K562 (cell line): ENCODE data around the gene PGLYRP4. TPM values are rescaled to one million over a fixed set of nuclear protein-coding genes. Genes with fewer than 3 reads are reported as not detected.
A peak's percentile ranks its signal among the peaks of the same experiment; 100 is the strongest.

ENCODE experiments used
- FOXJ3 ChIP-seq: sonication (generic); formaldehyde crosslinking; IDR thresholded peaks from 2 replicates; pipeline ENCODE4 v1.4.0; 2020; ENCODE audit warnings: mild to moderate bottlenecking, missing genetic modification reagents
- NRF1 ChIP-seq, 2 experiments: fragments of 450-650 bp; IDR thresholded peaks in 1 of 2; conservative IDR thresholded peaks in 1 of 2; 2 replicates each; pipeline ENCODE4 v1.6.1; 2014; ENCODE audit warnings: mild to moderate bottlenecking in 2 of 2
- PHB2 ChIP-seq: fragments of 450-650 bp; IDR thresholded peaks from 2 replicates; pipeline ENCODE4 v1.6.1; 2017; ENCODE audit warnings: low read depth
- ZNF668 ChIP-seq: fragments of 250-450 bp; sonication (Bioruptor Pico); IDR thresholded peaks from 2 replicates; pipeline ENCODE4 v1.8.0; 2022; ENCODE audit warnings: mild to moderate bottlenecking, inconsistent platforms
- polyA plus RNA-seq, 8 experiments: library from polyadenylated mRNA; depleted of rRNA in 4 of 8; stranded (reverse) in 5 of 8; unstranded in 3 of 8; fragments of >200 nt; fragmentation: Nextera tagmentation in 2 of 8; fragmentation: Illumina TruSeq in 1 of 8; extraction: Ambion mirVana in 2 of 8; extraction: Trizol in 1 of 8; gene quantifications; 2 replicates each; pipeline versions ENCODE4 v1.2.1 to v1.2.3, GENCODE V29; 2011 to 2014; ENCODE audit warnings: inconsistent platforms in 1 of 8, missing spikeins in 1 of 8
- total RNA-seq, 7 experiments: library from RNA; depleted of rRNA in 6 of 7; stranded (reverse); fragments of >200 nt in 6 of 7; fragmentation: Illumina TruSeq in 2 of 7; extraction: Trizol in 2 of 7; gene quantifications; 2 replicates each; pipeline versions ENCODE4 v1.2.1 to v1.2.3, GENCODE V29; 2011 to 2021; ENCODE audit warnings: low replicate concordance in 1 of 7
- TF ChIP-seq, protein P1 (sequence below): fragments of 200-600 bp; sonication (generic); IDR thresholded peaks from one replicate; pipeline ENCODE4 v1.6.1; 2012; ENCODE audit warnings: mild to moderate bottlenecking, low read depth, low read length, inconsistent platforms

Gene PGLYRP4
- total and polyA plus RNA-seq, 9 of the 15 experiments (the other 6 are each of a cell fraction or from before 2014, with no cell fraction given): 0.06 to 0.13 (median 0.11) TPM; not detected in 6

DNA sequence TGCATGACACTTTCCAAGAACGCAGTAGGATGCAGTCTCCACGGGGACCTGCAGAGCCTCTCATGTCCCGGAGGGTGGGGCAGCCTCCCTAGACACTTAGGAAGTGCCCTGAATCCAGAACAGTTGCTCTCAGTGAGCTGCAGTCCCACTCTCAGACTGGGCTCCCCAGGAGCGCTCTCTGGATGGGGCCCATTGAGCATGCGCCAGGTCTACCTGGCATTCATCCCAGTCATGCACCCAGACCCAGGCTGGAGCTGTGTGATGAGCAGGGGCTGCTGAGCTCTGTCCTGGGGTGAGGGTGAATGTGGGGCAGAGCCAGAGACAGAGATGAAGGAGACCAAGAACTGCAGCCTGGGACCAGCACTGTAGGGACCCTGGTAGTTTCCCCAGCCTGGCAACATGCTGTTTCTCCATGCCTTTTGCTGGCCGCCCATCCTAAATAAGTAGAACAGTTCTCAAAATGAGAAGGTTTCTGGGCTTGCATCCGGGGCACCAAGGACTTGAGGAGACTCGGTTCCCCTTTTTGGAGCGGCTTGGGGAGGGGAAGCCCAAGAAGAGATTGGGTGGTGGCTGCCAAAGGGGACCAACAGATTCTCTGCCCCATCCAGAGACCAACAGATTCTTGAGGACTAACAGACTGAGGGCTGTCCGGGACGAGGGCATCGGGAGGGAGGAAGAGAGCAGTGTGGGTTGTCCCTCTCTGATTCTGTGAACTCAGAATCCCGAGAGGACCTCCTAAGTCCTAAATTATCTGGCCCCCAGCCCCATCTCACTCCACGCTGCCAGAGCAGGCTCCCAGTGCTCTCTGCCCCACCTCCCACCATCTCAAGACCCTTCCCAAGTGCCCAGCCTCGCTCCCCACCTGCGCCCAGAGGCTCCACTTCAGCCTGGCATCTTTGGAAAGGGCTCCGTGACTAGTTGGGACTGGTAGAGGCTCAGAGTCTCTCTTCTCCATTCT is 1.0 kb upstream of the PGLYRP4 start (continued):
- TF ChIP-seq, protein P1, sequence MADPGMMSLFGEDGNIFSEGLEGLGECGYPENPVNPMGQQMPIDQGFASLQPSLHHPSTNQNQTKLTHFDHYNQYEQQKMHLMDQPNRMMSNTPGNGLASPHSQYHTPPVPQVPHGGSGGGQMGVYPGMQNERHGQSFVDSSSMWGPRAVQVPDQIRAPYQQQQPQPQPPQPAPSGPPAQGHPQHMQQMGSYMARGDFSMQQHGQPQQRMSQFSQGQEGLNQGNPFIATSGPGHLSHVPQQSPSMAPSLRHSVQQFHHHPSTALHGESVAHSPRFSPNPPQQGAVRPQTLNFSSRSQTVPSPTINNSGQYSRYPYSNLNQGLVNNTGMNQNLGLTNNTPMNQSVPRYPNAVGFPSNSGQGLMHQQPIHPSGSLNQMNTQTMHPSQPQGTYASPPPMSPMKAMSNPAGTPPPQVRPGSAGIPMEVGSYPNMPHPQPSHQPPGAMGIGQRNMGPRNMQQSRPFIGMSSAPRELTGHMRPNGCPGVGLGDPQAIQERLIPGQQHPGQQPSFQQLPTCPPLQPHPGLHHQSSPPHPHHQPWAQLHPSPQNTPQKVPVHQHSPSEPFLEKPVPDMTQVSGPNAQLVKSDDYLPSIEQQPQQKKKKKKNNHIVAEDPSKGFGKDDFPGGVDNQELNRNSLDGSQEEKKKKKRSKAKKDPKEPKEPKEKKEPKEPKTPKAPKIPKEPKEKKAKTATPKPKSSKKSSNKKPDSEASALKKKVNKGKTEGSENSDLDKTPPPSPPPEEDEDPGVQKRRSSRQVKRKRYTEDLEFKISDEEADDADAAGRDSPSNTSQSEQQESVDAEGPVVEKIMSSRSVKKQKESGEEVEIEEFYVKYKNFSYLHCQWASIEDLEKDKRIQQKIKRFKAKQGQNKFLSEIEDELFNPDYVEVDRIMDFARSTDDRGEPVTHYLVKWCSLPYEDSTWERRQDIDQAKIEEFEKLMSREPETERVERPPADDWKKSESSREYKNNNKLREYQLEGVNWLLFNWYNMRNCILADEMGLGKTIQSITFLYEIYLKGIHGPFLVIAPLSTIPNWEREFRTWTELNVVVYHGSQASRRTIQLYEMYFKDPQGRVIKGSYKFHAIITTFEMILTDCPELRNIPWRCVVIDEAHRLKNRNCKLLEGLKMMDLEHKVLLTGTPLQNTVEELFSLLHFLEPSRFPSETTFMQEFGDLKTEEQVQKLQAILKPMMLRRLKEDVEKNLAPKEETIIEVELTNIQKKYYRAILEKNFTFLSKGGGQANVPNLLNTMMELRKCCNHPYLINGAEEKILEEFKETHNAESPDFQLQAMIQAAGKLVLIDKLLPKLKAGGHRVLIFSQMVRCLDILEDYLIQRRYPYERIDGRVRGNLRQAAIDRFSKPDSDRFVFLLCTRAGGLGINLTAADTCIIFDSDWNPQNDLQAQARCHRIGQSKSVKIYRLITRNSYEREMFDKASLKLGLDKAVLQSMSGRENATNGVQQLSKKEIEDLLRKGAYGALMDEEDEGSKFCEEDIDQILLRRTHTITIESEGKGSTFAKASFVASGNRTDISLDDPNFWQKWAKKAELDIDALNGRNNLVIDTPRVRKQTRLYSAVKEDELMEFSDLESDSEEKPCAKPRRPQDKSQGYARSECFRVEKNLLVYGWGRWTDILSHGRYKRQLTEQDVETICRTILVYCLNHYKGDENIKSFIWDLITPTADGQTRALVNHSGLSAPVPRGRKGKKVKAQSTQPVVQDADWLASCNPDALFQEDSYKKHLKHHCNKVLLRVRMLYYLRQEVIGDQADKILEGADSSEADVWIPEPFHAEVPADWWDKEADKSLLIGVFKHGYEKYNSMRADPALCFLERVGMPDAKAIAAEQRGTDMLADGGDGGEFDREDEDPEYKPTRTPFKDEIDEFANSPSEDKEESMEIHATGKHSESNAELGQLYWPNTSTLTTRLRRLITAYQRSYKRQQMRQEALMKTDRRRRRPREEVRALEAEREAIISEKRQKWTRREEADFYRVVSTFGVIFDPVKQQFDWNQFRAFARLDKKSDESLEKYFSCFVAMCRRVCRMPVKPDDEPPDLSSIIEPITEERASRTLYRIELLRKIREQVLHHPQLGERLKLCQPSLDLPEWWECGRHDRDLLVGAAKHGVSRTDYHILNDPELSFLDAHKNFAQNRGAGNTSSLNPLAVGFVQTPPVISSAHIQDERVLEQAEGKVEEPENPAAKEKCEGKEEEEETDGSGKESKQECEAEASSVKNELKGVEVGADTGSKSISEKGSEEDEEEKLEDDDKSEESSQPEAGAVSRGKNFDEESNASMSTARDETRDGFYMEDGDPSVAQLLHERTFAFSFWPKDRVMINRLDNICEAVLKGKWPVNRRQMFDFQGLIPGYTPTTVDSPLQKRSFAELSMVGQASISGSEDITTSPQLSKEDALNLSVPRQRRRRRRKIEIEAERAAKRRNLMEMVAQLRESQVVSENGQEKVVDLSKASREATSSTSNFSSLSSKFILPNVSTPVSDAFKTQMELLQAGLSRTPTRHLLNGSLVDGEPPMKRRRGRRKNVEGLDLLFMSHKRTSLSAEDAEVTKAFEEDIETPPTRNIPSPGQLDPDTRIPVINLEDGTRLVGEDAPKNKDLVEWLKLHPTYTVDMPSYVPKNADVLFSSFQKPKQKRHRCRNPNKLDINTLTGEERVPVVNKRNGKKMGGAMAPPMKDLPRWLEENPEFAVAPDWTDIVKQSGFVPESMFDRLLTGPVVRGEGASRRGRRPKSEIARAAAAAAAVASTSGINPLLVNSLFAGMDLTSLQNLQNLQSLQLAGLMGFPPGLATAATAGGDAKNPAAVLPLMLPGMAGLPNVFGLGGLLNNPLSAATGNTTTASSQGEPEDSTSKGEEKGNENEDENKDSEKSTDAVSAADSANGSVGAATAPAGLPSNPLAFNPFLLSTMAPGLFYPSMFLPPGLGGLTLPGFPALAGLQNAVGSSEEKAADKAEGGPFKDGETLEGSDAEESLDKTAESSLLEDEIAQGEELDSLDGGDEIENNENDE: no peak
- no peak for TF ChIP-seq ZNF668
- peak; percentile 73 to 78 for TF ChIP-seq NRF1 (conservative IDR thresholded peaks at IDR 0.05 in 1 of 2, IDR thresholded peaks at IDR 0.05 in 1 of 2)
- no peak for TF ChIP-seq FOXJ3 (CRISPR knock-in tag)
- TF ChIP-seq PHB2: no peak
